Fibroblast of peridontal ligament (primary cell): ENCODE results near the gene PGK2.
"Not testable (repeated sequence)": the region's sequence is repeated elsewhere in the genome, so short reads cannot be mapped to it uniquely, and the experiment has no call there.

Experiments
- DNase-seq: peaks from one replicate; pipeline ENCODE4 v3.0.0-alpha.2; 2010; ENCODE audit errors: extremely low read depth

Gene PGK2

GRCh38 chr6:49787176-49787575 lies at the start of gene PGK2:
Gene PGK2, minus strand, starts transcription at chr6:49787285. Its CDS starts 98 bp downstream, at chr6:49787187.
- DNase-seq = no peak

- DNase-seq = no peak
These were observed 48.1 kb upstream of the PGK2 start for GRCh38 chr6:49835140-49835539.

- no peak for DNase-seq
These were observed 46.3 kb upstream of the PGK2 start for GRCh38 chr6:49833386-49833785.

- no peak for DNase-seq
These were observed 39.8 kb upstream of the PGK2 start for GRCh38 chr6:49826743-49827406.

GRCh38 chr6:49815166-49815565 lies 28.1 kb upstream of the PGK2 start:
- DNase-seq = no peak

- DNase-seq = no peak
These were observed 26.2 kb upstream of the PGK2 start for GRCh38 chr6:49813248-49813647.

GRCh38 chr6:49806145-49806544 lies 19.1 kb upstream of the PGK2 start:
- no peak for DNase-seq

- DNase-seq = no peak
These were observed 18.2 kb upstream of the PGK2 start for GRCh38 chr6:49805246-49805645.

- no peak for DNase-seq
These were observed 14.4 kb upstream of the PGK2 start for GRCh38 chr6:49801525-49801924.

GRCh38 chr6:49799090-49799489 lies 12.0 kb upstream of the PGK2 start:
- no peak for DNase-seq

GRCh38 chr6:49796842-49797455 lies 9.9 kb upstream of the PGK2 start:
- DNase-seq = not testable (repeated sequence)

GRCh38 chr6:49790341-49790740 lies 3.3 kb upstream of the PGK2 start:
- no peak for DNase-seq

GRCh38 chr6:49784272-49784671 lies 2.8 kb downstream of the PGK2 start:
- DNase-seq = no peak

- DNase-seq = no peak
These were observed 4.4 kb downstream of the PGK2 start for GRCh38 chr6:49782725-49783124.

GRCh38 chr6:49782293-49782692 lies 4.8 kb downstream of the PGK2 start:
- no peak for DNase-seq

GRCh38 chr6:49776444-49776843 lies 10.6 kb downstream of the PGK2 start:
- no peak for DNase-seq

GRCh38 chr6:49775043-49775442 lies 12.0 kb downstream of the PGK2 start:
- no peak for DNase-seq

- no peak for DNase-seq
These were observed 14.8 kb downstream of the PGK2 start for GRCh38 chr6:49772285-49772684.

- no peak for DNase-seq
These were observed 20.3 kb downstream of the PGK2 start for GRCh38 chr6:49766762-49767161.

- DNase-seq = no peak
These were observed 22.4 kb downstream of the PGK2 start for GRCh38 chr6:49764571-49765236.

- no peak for DNase-seq
These were observed 42.8 kb downstream of the PGK2 start, which contains the start of gene CRISP3 for GRCh38 chr6:49744259-49744658. Gene CRISP3, minus strand, starts transcription at chr6:49744388. Its CDS starts 21 bp downstream, at chr6:49744367.

- DNase-seq = no peak
These were observed 43.7 kb downstream of the PGK2 start for GRCh38 chr6:49743429-49743828.

- DNase-seq = no peak
These were observed 47.7 kb downstream of the PGK2 start for GRCh38 chr6:49739423-49739822.
